WI38 (cell line): ENCODE data around the gene SETD3.

Source experiments
- H3K4me3 ChIP-seq: 2 replicates; pipeline ENCODE4 v1.5.1; 2011; ENCODE audit warnings: low read depth, mild to moderate bottlenecking, control low read depth, low read length
- TF ChIP-seq, protein P1 (sequence below): IDR thresholded peaks from 2 replicates; pipeline ENCODE4 v1.5.1; 2012; ENCODE audit warnings: low read depth, mild to moderate bottlenecking, control low read depth, low read length

Gene SETD3

DNA sequence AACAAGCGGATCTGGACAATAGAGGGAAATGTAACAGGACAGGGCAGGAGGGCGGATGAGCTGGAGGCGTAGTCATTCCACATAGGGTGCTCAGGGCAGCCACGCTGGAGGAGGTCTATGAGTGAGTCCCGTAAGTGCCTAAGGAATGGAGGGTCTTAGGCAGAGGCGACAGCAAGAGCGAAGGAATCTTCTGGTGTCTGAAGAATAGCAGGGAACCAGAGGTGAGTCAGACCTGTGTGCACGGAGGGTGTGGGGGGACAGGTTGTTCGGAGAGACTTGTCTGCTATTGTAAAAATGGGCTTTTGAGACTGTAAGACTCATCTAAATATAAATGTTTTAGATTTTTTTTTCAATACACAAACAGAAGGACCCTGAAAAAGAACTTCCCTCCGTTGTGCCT is 70.6 kb downstream of the SETD3 start:
- TF ChIP-seq, protein P1, sequence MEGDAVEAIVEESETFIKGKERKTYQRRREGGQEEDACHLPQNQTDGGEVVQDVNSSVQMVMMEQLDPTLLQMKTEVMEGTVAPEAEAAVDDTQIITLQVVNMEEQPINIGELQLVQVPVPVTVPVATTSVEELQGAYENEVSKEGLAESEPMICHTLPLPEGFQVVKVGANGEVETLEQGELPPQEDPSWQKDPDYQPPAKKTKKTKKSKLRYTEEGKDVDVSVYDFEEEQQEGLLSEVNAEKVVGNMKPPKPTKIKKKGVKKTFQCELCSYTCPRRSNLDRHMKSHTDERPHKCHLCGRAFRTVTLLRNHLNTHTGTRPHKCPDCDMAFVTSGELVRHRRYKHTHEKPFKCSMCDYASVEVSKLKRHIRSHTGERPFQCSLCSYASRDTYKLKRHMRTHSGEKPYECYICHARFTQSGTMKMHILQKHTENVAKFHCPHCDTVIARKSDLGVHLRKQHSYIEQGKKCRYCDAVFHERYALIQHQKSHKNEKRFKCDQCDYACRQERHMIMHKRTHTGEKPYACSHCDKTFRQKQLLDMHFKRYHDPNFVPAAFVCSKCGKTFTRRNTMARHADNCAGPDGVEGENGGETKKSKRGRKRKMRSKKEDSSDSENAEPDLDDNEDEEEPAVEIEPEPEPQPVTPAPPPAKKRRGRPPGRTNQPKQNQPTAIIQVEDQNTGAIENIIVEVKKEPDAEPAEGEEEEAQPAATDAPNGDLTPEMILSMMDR, result no peak
- H3K4me3 ChIP-seq, result no peak overlapping the region

DNA sequence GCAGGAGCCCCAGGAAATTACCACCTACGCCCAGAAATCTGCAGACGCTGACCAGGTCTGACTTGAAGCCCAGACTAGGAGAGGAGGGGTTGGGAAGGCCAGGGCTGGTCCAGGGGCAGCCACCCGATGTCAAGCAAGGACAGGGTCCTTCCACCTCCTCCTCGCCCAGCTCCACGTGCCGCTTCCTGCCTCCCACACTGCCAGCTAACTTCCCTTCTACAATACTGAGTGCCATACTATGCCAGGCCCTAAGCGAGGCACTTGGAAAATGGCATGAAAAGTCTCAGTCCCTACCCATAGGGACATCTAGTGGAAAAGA is 71.7 kb downstream of the SETD3 start:
- H3K4me3 ChIP-seq, result no peak overlapping the region
- TF ChIP-seq, protein P1, result no peak

DNA sequence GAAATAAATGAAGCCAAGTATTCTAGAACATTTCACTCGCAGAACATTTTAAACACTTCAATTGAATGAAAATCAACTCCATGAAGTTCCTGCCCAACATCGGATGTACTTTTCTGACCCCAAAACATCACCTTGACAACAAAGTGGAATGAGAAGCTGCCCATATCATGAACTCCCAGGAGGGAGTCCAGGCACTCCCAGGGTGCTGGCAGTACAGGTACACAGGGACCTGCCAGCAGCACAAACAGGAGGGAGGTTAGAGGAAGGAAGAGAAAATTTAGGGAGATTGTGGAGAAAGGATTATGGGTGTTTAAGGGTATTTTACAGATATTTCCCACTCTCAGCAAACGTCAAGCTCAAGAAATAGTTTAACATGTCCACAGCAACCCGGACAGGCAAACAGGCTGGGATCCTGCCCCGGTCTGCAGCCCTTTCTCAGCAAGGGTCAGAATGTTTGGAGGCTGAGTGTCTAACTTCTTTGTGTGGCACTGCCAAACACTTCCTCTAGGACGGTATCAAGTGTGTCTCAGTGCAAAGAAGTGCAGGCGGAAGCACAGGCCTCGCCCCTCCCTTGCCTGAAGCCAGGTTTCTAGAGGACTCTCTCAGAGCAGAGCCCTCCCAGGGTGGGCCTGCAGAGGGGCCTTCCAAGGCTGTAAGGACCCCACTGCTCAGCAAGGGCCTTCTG is 72.2 kb downstream of the SETD3 start:
- TF ChIP-seq, protein P1, result no peak
- no peak overlapping the region for H3K4me3 ChIP-seq

DNA sequence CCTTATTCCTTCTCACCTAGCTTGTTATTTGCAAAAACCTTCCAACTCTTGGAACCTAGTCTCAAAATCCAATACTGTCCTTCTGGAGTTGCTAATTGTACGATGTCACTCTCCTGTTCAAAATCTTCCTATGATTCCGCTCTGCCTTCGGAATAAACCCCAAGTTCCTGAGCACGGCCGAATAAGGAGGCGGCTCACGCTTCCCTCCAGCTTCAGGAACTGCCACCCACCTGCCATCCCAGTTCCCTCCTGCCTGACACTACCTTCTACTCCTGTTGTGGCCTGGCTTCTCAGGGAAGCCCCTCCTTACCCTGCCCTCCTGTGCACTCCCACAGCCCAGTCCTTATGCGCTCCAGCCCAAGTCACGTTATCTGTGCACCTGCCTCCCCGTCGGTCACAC is 73.2 kb downstream of the SETD3 start:
- TF ChIP-seq, protein P1, result no peak
- H3K4me3 ChIP-seq, result no peak overlapping the region

DNA sequence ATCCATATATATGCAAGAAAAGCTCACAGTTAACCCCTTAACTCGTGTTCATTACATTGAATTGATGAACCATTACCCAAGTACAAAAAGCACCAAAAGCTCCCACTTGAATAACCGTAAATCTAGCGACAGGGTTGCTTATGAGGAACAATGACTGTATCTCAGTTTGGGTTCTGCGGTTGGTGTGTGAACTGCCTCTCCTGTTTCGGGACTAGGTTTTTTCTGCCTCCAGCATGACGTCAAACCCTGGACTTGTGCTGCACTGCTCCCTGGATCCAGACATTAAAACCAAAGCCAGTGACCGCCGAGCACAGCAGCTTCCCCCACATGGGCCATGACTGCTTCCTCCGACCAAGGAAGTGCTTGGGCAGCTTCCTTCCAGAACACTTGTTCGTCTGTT is 77.7 kb downstream of the SETD3 start:
- H3K4me3 ChIP-seq, result no peak overlapping the region
- TF ChIP-seq, protein P1, result no peak

DNA sequence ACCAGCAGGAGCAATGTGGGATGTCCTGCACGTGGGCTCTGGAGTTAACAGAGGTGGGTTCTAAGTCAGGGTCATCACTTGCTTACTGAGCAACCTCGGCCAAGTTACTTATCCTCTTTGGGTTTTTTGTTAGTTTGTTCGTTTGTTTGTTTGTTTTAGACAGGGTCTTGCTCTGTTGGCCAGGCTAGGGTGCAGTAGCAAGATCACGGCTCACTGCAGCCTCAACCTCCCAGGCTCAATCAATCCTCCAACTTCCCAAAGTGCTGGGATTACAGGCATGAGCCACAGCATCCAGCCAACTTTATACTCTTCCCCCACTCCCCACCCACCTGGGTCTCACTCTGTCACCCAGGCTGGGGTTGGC is 78.4 kb downstream of the SETD3 start:
- H3K4me3 ChIP-seq, result no peak overlapping the region
- TF ChIP-seq, protein P1, result no peak

DNA sequence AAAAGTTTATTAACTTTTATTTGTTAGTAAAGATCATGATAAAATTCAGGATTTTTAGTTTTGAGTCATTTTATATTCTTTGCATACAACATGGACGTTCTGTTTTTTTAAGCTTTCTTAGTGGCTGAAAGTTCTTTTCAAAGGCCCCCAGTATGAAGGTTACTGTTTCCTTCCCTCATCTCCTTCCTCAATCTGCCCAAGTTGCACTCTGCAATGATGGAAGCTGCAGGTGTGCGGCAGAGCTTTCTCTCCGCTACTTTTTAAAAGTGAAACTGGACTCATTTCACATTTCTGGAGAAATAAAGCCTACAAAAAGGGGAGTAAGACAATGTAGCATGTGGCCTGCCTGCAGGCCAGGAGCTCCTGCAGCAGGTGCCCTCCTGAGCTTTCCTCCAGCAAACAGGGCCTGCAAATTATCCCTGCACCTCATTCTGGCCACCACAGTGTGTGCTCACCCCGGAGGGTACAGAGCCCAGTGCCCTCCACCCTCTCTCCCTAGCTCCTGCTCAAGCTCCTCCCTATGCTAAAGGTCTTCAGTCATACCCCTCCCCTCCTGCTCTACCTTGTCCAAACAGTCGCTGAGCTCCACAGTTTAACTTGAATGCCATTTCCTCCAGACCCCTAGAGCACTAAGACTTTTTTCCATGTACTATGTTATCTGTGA is 78.9 kb downstream of the SETD3 start:
- no peak overlapping the region for H3K4me3 ChIP-seq

More for the DNA sequence above, 78.9 kb downstream of the SETD3 start:
- TF ChIP-seq, protein P1, result no peak
